ENCODE results near the gene LIM2.

LIM2 gene

DNA sequence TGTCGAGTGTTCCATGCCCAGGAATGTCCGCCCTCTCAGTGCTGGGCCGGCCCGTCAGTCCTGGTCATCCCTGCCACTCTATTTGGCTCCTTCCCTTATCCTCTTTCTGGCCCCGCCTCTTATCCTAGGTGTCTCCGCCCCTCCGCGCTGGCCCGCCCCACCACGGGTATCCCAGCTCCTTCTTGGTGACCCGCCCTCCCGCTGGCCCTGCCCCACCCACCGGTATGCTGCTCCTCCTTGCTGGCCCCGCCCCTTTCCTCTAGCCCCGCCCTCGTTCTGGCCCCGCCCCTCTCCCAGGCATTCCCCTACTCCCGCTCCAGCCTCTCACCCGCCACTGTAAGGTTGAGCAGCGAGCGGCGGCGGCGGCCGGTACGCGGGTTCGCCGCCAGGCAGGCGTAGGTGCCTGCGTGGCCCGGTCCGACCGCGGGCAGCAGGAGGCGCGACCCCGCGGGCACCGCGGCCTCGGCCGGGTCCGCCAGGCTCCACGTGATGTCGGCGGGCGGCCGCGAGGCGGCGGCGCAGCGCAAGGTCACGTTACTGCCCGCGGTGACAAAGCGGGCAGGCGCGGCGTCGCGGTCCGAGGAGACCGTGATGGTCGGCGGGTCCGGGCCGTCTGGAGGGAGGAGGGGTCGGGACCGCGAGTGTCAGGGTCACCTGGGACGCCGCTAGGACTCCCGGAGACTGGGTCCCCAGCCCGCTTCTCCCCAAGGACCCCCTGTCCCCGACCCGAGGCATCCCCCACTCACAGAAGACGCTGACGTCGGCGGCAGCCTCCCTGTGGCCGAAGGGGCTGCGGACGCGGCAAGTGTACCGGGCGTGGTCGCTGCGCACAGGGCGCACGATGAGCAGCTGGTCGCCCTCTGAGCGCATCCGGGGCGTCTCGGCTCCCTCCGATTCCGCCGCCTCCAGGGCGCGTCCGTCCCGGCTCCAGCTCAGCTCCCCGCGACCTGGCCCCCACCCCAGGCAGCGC, 47.8 kb downstream of the LIM2 start:
- peak; percentile 91 for DNase-seq (ENCODE audit: low read depth)

DNA sequence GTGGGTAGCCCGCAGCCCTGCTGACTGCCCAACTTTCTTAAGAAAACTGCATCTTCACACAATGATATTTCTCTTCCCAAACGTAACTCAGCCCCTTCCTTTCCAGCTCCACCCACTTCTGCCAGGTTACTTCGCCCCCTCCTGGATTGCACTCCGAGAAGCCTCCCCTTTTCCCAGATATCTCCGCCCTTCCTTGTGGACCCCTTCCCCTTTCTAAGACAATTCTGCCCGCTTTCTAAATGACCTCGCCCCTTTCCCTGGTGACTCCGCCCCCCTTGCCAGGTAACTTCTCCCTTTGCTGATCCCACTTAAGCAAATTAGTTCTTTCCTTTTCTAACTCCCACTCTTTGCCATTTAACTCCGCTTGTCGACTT, 48.5 kb downstream of the LIM2 start:
- peak; percentile 25 for DNase-seq (ENCODE audit: low read depth)

DNA sequence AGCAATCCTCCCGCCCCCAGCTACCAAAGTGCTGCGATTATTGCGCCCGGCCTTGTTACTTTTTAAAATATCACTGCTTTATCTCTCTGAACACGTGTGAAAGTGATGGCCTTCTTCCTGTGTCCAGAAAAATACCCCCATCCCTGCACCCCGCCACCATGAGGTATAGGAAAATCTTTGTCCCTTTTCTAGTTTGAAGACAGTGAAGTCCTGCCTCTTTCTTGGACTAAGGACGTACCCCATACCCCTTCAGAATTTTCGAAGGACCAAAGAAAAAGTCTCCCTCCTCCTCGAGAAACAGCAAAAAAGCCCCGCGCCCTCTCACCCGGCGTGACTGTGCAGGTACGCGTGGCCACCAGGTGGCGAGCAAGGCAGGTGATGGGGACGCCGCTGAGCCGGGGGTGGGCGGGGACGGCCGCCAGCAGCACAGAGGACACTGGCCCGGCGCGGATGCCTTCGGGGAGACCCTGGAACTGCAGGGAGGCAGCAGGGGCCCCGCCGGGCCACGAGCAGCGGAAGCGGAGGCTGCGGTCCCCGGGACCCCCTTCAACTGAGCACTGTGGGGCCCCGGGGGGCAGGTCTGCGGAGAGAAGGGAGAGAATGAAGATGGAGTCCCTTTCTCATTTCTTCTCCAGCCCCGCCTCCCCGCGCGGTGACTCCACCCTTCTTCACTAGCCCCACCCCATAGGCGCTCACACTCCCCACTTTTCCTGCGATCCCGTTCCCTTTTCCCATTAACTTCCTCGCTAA, 49.0 kb downstream of the LIM2 start:
- peak; percentile 75 for DNase-seq (ENCODE audit: low read depth)

DNA sequence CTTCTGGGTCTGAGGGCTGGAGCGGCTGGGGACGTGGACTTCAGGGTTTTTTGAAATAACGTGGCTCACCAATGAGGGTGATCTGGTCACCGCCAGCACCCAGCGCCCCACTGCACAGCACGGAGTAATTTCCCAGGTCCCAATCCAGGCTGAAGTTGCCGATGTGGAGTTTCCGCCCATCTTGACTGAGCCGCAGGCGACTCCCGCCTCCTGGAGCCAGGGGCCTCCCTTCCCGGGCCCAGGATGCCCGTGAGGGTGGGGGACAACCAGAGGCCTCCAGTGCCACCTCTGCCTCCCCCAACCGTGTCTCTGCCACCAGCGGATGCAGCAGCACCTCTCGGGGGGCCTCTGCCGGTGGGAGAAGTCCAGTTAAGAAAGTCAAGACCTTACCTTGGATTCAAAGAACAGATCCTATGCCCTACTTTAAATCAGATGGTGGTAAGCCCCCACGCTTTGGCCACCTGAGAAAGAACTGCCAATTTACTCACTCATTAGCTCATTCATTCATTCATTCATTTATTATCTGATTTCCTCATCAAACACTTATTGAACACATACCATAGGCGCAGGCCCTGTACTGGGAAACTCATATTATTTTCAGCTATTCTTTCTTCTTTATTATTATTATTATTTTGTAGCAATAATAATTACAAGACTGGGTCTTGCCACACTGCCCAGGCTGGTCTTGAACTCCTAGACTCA, 49.8 kb downstream of the LIM2 start:
- no peak for DNase-seq (ENCODE audit: low read depth)

DNA sequence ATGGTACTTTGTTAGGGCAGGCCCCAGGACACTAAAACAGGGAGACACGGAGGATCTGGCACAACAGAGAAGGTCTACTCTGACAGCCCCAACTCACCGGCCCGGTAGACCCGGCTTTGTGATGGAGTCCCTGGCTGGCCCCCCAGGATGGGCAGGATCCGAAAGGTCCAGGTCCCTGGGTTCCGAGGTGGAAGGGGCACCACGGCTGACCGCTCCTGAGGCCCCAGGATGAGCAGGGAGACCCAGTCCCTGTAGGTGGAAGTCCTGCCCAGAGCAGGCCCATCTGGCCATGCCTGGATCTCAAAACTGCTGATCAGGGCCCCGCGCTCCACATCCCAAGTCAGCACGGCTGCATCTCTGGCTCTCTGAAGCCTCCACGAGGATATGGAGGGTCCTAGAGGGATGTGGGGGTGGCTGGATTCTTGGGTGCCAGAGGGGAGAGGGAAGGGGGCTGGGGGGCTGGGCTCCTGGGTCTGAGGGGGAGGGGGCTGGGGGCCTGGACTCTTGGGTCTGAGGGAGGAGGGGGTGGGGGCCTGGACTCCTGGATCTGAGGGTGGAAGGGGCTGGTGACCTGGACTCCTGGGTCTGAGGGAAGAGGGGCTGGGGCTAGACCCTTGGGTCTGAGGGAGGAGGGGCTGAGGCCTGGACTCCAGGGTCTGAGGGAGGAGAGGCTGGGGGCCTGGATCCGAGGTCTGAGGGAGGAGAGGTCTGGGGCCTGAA, 50.5 kb downstream of the LIM2 start:
- no peak for DNase-seq (ENCODE audit: low read depth)

DNA sequence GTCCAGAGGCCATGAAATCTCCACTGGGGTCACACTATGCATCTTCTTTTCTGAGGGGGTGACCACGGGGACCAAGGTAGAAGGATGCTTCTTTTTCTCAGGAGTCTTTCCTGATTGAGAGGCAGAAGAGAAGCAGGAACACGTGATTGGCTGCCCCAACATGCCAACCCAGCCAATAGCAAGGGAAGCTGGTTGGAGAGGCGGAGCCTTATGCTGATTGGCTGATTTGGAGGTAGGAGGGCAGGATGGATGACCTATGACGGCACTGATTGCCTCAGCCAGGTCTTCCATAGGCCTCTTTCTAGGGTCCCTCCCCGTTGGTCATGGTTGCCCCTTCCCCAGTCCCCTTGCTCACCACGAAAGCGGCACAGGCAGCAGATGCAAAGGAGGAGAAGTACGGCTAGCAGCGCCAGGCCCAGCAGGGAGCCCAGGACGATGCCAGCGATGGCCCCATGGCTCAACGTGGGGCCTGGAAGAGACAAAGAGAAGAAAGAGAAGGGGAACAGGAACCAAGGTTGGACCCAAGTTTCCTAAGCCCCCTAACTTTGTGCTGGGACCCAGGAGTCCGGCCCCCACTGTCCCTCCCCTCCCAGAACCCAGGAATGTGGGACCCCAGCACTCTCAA, 53.8 kb downstream of the LIM2 start:
- DNase-seq (ENCODE audit: low read depth), result no peak

DNA sequence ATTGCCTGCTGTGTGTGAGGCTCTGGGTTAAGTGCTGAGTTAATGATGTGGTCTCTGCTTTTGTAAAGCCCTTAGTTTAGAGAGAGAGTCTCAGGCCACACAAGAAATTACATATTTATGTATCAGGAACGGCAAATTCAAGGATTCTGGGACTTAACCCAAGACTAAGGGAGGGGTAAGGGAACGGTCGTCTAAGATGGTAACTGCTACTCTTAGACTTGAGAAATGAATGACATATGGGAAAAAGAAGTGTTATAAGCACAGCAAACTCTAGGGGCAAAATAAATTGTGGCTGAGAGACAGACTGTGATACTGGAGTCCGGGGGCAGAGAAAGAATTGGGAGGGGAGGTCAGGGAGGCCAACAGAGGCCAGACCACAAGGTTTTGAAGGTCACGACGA, 56.1 kb downstream of the LIM2 start:
- no peak for DNase-seq (ENCODE audit: low read depth)

DNA sequence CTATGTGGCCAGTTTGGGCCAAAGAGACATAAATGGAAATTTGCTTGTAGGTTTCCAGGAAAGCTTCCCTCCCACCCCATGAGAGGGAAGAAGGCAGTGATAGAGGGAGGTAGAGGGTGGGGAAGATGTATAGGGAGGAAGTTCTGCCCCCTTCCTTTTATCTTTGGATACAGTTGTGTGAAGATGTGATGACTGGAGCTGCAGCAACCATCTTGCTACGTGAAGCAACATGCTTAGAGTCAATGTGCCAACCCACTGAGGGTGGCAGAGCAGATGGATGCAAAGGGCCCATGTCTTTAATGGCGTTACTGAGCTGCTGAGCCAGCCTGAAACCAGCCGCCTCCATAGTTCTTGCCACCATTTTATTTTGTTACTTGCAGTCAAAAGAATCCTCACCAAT, 56.6 kb downstream of the LIM2 start:
- no peak for DNase-seq (ENCODE audit: low read depth)

DNA sequence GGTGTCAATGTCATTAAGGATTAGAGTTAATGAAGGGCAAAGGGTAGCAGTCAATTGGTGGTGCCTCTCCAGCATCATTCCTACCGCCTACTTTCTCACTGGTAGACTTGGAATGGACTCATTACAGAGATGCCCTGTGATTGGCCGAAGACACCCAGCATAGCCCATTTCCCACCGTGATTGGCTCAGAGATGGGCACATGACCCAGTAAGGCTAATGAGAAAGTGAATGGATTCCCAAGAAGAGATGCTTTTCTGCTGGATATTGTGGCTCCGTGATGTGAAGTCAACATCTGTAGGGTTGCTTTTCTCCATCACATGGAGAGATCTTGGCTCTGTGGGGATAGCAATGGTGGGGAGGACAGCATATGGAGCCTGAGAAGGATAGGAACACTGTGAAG, 57.4 kb downstream of the LIM2 start:
- DNase-seq (ENCODE audit: low read depth), result no peak
